A549 treated with AZD9567 at 1 μM for 4 hours (cell line): Measurements from ENCODE around the gene ZNF77. TPM values are rescaled to one million over a fixed set of nuclear protein-coding genes. Genes with fewer than 3 reads are reported as not detected.

Source experiments
- total RNA-seq: library from RNA; stranded (reverse); fragments of 200-300 nt; extraction: Qiagen RNA extraction; gene quantifications from 5 replicates; pipeline ENCODE4 v1.2.3, GENCODE V29; 2022; ENCODE audit not compliant: insufficient read depth

The ZNF77 gene
- total RNA-seq, result 1.6 to 2.1 TPM (median 1.8 TPM) in 5 replicates

GRCh38 chr19:2944775-2945574, at the start of gene ZNF77:
ZNF77 (minus strand) TSS chr19:2944971; CDS start chr19:2944840, 131 bp downstream.

GRCh38 chr19:2977001-2977745, 32.4 kb upstream of the ZNF77 start, which contains the start of gene TLE6:
TLE6 (plus strand) TSS chr19:2977564; CDS start chr19:2978234, 670 bp downstream.

GRCh38 chr19:2900296-2901252, 44.2 kb downstream of the ZNF77 start, which contains the start of gene ZNF57:
ZNF57 (plus strand) TSS chr19:2900928; CDS start chr19:2901046, 118 bp downstream.

Other genes starting within 250 kb of the ZNF77 start
- gene GNG7, start 242.3 kb downstream of the ZNF77 start, total RNA-seq, result 0.03 to 0.08 TPM (median 0.05 TPM) in 4 of 5 replicates, not detected in the other
- gene DIRAS1, start 223.6 kb downstream of the ZNF77 start, total RNA-seq, result 3.4 to 5.8 TPM (median 4.0 TPM) in 5 replicates
- gene SLC39A3, start 205.0 kb downstream of the ZNF77 start, total RNA-seq, result 27.1 to 33.0 TPM (median 29.3 TPM) in 5 replicates
- 68.4 to 76.2 TPM (median 69.3 TPM) in 5 replicates for gene SGTA, start 161.7 kb downstream of the ZNF77 start, total RNA-seq
- 76.4 to 105 TPM (median 98.7 TPM) in 5 replicates for gene THOP1, start 159.5 kb downstream of the ZNF77 start, total RNA-seq
- 0.87 to 1.3 TPM (median 1.1 TPM) in 5 replicates for gene ZNF554, start 125.1 kb downstream of the ZNF77 start, total RNA-seq
- gene ZNF555, start 103.5 kb downstream of the ZNF77 start, total RNA-seq, result 1.5 to 2.5 TPM (median 2.4 TPM) in 5 replicates
- 0.02 to 0.08 TPM (median 0.05 TPM) in 4 of 5 replicates, not detected in the other for gene ZNF556, start 77.6 kb downstream of the ZNF77 start, total RNA-seq
- 2.6 to 3.1 TPM (median 2.8 TPM) in 5 replicates for gene ZNF57, start 44.0 kb downstream of the ZNF77 start, total RNA-seq
- gene TLE6, start 32.6 kb upstream of the ZNF77 start, total RNA-seq, result 3.9 to 6.0 TPM (median 5.4 TPM) in 4 of 5 replicates, not detected in the other
- 2.5 to 2.9 TPM (median 2.7 TPM) in 5 replicates for gene TLE2, start 84.3 kb upstream of the ZNF77 start, total RNA-seq
- 191 to 242 TPM (median 235 TPM) in 5 replicates for gene TLE5, start 117.5 kb upstream of the ZNF77 start, total RNA-seq
- 31.2 to 34.3 TPM (median 33.7 TPM) in 5 replicates for gene GNA11, start 149.4 kb upstream of the ZNF77 start, total RNA-seq
- 0.05 to 0.08 TPM (median 0.05 TPM) in 4 of 5 replicates, not detected in the other for gene GNA15, start 191.1 kb upstream of the ZNF77 start, total RNA-seq
- 0.07 to 0.09 TPM (median 0.08 TPM) in 3 of 5 replicates, not detected in the others for gene S1PR4, start 233.8 kb upstream of the ZNF77 start, total RNA-seq
- 64.4 to 86.7 TPM (median 81.9 TPM) in 5 replicates for gene NCLN, start 241.0 kb upstream of the ZNF77 start, total RNA-seq